HepG2 (cell line): ENCODE measurements around the gene MTX1. TPM values are rescaled to one million over a fixed set of nuclear protein-coding genes. Genes with fewer than 3 reads are reported as not detected.

Experiments
- CENPT ChIP-seq: sonication (generic); formaldehyde crosslinking; IDR thresholded peaks from 2 replicates; pipeline ENCODE4 v1.8.0; 2022; ENCODE audit warnings: low read depth, mild to moderate bottlenecking, moderate library complexity, missing genetic modification reagents
- ESRRA ChIP-seq: sonication (generic); formaldehyde crosslinking; IDR thresholded peaks from 2 replicates; pipeline ENCODE4 v1.5.1; 2020; ENCODE audit warnings: mild to moderate bottlenecking, low read depth, missing genetic modification reagents
- HDAC1 ChIP-seq: sonication (generic); formaldehyde crosslinking; IDR thresholded peaks from 2 replicates; pipeline ENCODE4 v1.5.1; 2020; ENCODE audit warnings: mild to moderate bottlenecking, missing genetic modification reagents
- HOXA3 ChIP-seq: sonication (generic); formaldehyde crosslinking; IDR thresholded peaks from 2 replicates; pipeline ENCODE4 v1.5.0; 2020; ENCODE audit warnings: missing genetic modification reagents
- POLR2G ChIP-seq: fragments of 200-400 bp; formaldehyde crosslinking; IDR thresholded peaks from 2 replicates; pipeline ENCODE4 v1.6.1; 2018; ENCODE audit warnings: mild to moderate bottlenecking, low read depth, low read length, moderate library complexity
- RFX3 ChIP-seq: IDR thresholded peaks from 2 replicates; pipeline ENCODE4 v1.6.1; 2016; ENCODE audit warnings: missing biosample characterization, missing genetic modification reagents
- ZFP36L2 ChIP-seq: sonication (generic); formaldehyde crosslinking; IDR thresholded peaks from 2 replicates; pipeline ENCODE4 v1.4.0; 2020; ENCODE audit warnings: missing genetic modification reagents
- ZNF496 ChIP-seq: sonication (generic); formaldehyde crosslinking; IDR thresholded peaks from 2 replicates; pipeline ENCODE4 v1.8.1; 2023; ENCODE audit warnings: mild to moderate bottlenecking, moderate library complexity, missing genetic modification reagents; ENCODE audit not compliant: insufficient replicate concordance
- ZNF773 ChIP-seq: sonication (generic); formaldehyde crosslinking; IDR thresholded peaks from 2 replicates; pipeline ENCODE4 v1.4.0; 2020; ENCODE audit warnings: missing genetic modification reagents, borderline replicate concordance
- ZNF883 ChIP-seq: sonication (generic); formaldehyde crosslinking; IDR thresholded peaks from 2 replicates; pipeline ENCODE4 v1.5.1; 2020; ENCODE audit warnings: mild to moderate bottlenecking, missing genetic modification reagents; ENCODE audit errors: not compliant biosample characterization
- ZSCAN29 ChIP-seq: sonication (generic); formaldehyde crosslinking; conservative IDR thresholded peaks from 2 replicates; pipeline ENCODE4 v1.4.0; 2020; ENCODE audit warnings: mild to moderate bottlenecking, missing genetic modification reagents
- polyA plus RNA-seq, 8 experiments: library from polyadenylated mRNA; depleted of rRNA in 3 of 8; stranded (reverse) in 7 of 8; unstranded in 1 of 8; fragments of >200 nt; fragmentation: Illumina TruSeq in 4 of 8; extraction: Trizol in 4 of 8; gene quantifications; 2 replicates each; pipeline versions ENCODE4 v1.2.1 to v1.2.3, GENCODE V29; 2011 to 2016; ENCODE audit warnings: low read depth in 4 of 8, missing spikeins in 1 of 8, mixed read lengths in 1 of 8; ENCODE audit not compliant: insufficient read depth in 1 of 8
- total RNA-seq, 5 experiments: library from RNA; depleted of rRNA; stranded (reverse); fragments of >200 nt; fragmentation: Illumina TruSeq; extraction: Trizol; gene quantifications; 2 replicates each; pipeline ENCODE4 v1.2.3, GENCODE V29; 2016; ENCODE audit warnings: low read depth in 1 of 5
- TF ChIP-seq, protein P1 (sequence below): sonication (generic); formaldehyde crosslinking; IDR thresholded peaks from 2 replicates; pipeline ENCODE4 v1.4.0; 2020; ENCODE audit warnings: missing genetic modification reagents
- TF ChIP-seq, protein P2 (sequence below): IDR thresholded peaks from 2 replicates; pipeline ENCODE4 v1.6.1; 2016; ENCODE audit warnings: low read depth, control low read depth
- TF ChIP-seq, protein P3 (sequence below): sonication (generic); formaldehyde crosslinking; IDR thresholded peaks from 2 replicates; pipeline ENCODE4 v1.4.0; 2020; ENCODE audit warnings: missing genetic modification reagents
- TF ChIP-seq, protein P4 (sequence below): sonication (generic); formaldehyde crosslinking; IDR thresholded peaks from 2 replicates; pipeline ENCODE4 v1.4.0; 2020; ENCODE audit warnings: missing genetic modification reagents
- TF ChIP-seq, protein P5 (sequence below): sonication (generic); formaldehyde crosslinking; IDR thresholded peaks from 2 replicates; pipeline ENCODE4 v1.5.0; 2020; ENCODE audit warnings: mild to moderate bottlenecking, missing genetic modification reagents

The MTX1 gene
- total and polyA plus RNA-seq, 2 of the 13 experiments (the other 11 are each of a cell fraction or from before 2014, with no cell fraction given) = 64.5 to 72.6 TPM

DNA sequence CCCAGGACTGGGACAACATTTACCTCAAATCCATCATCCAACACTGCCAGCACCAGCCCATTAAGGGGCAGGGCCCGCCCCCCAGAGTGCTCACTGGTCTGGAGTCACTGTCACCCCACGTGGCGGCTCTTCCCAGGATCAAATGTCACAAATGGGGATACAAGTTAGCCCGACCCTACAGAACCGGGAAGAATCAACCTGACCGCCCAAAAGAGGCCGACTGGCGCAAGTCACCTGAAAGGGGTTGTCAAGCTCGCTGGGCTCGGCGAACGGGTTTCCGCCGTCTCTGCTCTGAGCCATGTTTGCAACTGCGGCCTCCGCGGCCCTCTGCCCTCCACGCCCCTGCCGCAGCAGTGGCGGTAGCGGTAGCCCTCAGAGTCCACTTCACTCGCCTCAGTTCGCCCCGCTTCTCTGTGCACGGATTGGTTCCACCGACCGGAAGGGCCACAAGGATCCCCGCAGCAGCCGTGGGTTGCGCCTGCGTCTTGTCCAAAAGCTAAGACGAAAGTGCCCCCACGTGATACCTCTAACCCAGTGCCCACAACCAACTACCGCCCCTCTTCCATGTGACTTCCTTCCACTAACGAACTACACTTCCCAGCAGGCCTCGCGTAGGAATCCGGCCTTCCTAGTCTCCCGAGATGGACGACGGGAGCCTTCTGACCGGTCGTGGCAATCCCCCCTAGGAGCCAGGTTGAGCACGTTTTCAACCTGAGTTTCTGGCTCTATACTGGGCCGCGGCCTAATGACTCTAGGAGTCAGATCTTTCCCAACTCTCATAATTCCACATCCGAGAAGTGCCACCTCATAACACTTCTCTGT lies 53.6 kb downstream of the MTX1 start, which contains the start of gene SCAMP3 (continued):
- TF ChIP-seq, protein P1, sequence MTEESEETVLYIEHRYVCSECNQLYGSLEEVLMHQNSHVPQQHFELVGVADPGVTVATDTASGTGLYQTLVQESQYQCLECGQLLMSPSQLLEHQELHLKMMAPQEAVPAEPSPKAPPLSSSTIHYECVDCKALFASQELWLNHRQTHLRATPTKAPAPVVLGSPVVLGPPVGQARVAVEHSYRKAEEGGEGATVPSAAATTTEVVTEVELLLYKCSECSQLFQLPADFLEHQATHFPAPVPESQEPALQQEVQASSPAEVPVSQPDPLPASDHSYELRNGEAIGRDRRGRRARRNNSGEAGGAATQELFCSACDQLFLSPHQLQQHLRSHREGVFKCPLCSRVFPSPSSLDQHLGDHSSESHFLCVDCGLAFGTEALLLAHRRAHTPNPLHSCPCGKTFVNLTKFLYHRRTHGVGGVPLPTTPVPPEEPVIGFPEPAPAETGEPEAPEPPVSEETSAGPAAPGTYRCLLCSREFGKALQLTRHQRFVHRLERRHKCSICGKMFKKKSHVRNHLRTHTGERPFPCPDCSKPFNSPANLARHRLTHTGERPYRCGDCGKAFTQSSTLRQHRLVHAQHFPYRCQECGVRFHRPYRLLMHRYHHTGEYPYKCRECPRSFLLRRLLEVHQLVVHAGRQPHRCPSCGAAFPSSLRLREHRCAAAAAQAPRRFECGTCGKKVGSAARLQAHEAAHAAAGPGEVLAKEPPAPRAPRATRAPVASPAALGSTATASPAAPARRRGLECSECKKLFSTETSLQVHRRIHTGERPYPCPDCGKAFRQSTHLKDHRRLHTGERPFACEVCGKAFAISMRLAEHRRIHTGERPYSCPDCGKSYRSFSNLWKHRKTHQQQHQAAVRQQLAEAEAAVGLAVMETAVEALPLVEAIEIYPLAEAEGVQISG (CRISPR knock-in tag) = peak; percentile 82
- TF ChIP-seq CENPT (peak; percentile 58; the same call in 1 of the 2 replicates), ZNF496 (no peak), HOXA3 (peak; percentile 76), ESRRA (peak; percentile 20; the same call in 1 of the 2 replicates), POLR2G (peak; percentile 97), ZNF773 (CRISPR knock-in tag) (peak; percentile 88; the same call in 1 of the 2 replicates), HDAC1 (CRISPR knock-in tag) (peak; percentile 93), ZNF883 (peak; percentile 33), RFX3 (CRISPR knock-in tag) (no peak), ZSCAN29 (CRISPR knock-in tag) (peak; percentile 67; the same call in 1 of the 2 replicates), ZFP36L2 (0 out of 2 replicates have a peak, but pooled peaks have one; percentile 79)
- TF ChIP-seq, protein P2, sequence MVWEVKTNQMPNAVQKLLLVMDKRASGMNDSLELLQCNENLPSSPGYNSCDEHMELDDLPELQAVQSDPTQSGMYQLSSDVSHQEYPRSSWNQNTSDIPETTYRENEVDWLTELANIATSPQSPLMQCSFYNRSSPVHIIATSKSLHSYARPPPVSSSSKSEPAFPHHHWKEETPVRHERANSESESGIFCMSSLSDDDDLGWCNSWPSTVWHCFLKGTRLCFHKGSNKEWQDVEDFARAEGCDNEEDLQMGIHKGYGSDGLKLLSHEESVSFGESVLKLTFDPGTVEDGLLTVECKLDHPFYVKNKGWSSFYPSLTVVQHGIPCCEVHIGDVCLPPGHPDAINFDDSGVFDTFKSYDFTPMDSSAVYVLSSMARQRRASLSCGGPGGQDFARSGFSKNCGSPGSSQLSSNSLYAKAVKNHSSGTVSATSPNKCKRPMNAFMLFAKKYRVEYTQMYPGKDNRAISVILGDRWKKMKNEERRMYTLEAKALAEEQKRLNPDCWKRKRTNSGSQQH (CRISPR knock-in tag) = peak; percentile 94
- TF ChIP-seq, protein P3, sequence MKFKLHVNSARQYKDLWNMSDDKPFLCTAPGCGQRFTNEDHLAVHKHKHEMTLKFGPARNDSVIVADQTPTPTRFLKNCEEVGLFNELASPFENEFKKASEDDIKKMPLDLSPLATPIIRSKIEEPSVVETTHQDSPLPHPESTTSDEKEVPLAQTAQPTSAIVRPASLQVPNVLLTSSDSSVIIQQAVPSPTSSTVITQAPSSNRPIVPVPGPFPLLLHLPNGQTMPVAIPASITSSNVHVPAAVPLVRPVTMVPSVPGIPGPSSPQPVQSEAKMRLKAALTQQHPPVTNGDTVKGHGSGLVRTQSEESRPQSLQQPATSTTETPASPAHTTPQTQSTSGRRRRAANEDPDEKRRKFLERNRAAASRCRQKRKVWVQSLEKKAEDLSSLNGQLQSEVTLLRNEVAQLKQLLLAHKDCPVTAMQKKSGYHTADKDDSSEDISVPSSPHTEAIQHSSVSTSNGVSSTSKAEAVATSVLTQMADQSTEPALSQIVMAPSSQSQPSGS (CRISPR knock-in tag) = peak; percentile 61; the same call in 1 of the 2 replicates
- TF ChIP-seq, protein P4, sequence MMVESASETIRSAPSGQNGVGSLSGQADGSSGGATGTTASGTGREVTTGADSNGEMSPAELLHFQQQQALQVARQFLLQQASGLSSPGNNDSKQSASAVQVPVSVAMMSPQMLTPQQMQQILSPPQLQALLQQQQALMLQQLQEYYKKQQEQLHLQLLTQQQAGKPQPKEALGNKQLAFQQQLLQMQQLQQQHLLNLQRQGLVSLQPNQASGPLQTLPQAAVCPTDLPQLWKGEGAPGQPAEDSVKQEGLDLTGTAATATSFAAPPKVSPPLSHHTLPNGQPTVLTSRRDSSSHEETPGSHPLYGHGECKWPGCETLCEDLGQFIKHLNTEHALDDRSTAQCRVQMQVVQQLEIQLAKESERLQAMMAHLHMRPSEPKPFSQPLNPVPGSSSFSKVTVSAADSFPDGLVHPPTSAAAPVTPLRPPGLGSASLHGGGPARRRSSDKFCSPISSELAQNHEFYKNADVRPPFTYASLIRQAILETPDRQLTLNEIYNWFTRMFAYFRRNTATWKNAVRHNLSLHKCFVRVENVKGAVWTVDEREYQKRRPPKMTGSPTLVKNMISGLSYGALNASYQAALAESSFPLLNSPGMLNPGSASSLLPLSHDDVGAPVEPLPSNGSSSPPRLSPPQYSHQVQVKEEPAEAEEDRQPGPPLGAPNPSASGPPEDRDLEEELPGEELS (CRISPR knock-in tag) = peak; percentile 16; the same call in 1 of the 2 replicates
- TF ChIP-seq, protein P5, sequence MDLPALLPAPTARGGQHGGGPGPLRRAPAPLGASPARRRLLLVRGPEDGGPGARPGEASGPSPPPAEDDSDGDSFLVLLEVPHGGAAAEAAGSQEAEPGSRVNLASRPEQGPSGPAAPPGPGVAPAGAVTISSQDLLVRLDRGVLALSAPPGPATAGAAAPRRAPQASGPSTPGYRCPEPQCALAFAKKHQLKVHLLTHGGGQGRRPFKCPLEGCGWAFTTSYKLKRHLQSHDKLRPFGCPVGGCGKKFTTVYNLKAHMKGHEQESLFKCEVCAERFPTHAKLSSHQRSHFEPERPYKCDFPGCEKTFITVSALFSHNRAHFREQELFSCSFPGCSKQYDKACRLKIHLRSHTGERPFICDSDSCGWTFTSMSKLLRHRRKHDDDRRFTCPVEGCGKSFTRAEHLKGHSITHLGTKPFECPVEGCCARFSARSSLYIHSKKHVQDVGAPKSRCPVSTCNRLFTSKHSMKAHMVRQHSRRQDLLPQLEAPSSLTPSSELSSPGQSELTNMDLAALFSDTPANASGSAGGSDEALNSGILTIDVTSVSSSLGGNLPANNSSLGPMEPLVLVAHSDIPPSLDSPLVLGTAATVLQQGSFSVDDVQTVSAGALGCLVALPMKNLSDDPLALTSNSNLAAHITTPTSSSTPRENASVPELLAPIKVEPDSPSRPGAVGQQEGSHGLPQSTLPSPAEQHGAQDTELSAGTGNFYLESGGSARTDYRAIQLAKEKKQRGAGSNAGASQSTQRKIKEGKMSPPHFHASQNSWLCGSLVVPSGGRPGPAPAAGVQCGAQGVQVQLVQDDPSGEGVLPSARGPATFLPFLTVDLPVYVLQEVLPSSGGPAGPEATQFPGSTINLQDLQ (CRISPR knock-in tag) = no peak
